DOHH2 (cell line): Measurements from ENCODE around the gene TNFAIP2.

Experiments used
- EZH2phosphoT487 ChIP-seq: fragments of 200-600 bp; sonication (generic); IDR thresholded peaks from 2 replicates; pipeline ENCODE4 v1.6.1; 2017; ENCODE audit warnings: borderline replicate concordance, mild to moderate bottlenecking, antibody characterized with exemption, low read length, moderate library complexity, mixed read lengths
- TF ChIP-seq, protein P1 (sequence below): fragments of 200-600 bp; sonication (generic); IDR thresholded peaks from one replicate; pipeline ENCODE4 v1.5.1; 2014; ENCODE audit warnings: antibody characterized with exemption, mild to moderate bottlenecking, low read depth, low read length; ENCODE audit not compliant: poor library complexity, severe bottlenecking

DNA sequence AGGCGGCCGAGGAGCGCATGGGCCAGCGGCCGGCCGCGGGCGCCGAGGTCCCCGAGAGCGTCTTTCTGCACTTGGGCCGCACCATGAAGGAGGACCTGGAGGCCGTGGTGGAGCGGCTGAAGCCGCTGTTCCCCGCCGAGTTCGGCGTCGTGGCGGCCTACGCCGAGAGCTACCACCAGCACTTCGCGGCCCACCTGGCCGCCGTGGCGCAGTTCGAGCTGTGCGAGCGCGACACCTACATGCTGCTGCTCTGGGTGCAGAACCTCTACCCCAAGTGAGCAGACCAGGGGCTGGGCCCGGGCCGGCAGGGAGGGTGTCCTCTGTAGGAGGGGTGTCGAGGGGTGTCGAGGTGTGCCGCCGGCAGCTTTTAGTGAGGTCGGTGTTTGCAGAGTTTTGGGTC lies 4.1 kb downstream of the TNFAIP2 start:
- TF ChIP-seq, protein P1, sequence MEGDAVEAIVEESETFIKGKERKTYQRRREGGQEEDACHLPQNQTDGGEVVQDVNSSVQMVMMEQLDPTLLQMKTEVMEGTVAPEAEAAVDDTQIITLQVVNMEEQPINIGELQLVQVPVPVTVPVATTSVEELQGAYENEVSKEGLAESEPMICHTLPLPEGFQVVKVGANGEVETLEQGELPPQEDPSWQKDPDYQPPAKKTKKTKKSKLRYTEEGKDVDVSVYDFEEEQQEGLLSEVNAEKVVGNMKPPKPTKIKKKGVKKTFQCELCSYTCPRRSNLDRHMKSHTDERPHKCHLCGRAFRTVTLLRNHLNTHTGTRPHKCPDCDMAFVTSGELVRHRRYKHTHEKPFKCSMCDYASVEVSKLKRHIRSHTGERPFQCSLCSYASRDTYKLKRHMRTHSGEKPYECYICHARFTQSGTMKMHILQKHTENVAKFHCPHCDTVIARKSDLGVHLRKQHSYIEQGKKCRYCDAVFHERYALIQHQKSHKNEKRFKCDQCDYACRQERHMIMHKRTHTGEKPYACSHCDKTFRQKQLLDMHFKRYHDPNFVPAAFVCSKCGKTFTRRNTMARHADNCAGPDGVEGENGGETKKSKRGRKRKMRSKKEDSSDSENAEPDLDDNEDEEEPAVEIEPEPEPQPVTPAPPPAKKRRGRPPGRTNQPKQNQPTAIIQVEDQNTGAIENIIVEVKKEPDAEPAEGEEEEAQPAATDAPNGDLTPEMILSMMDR: no peak
- TF ChIP-seq EZH2phosphoT487: no peak
